GM18511 (cell line): ENCODE data around the gene CBFA2T2.
A peak's percentile ranks its signal among the peaks of the same experiment; 100 is the strongest.
"Not testable (repeated sequence)": the region's sequence is repeated elsewhere in the genome, so short reads cannot be mapped to it uniquely, and the experiment has no call there.

ENCODE experiments used
- ATAC-seq: cut with Tn5 transposase; IDR thresholded peaks from one replicate; pipeline ENCODE4 v1.9.1; 2021; ENCODE audit warnings: mild to moderate bottlenecking, moderate library complexity; ENCODE audit not compliant: unreplicated experiment

Gene CBFA2T2

GRCh38 chr20:33612001-33612400 is 122.1 kb downstream of the CBFA2T2 start:
- no peak for ATAC-seq

GRCh38 chr20:33621717-33622400 is 132.0 kb downstream of the CBFA2T2 start:
- no peak for ATAC-seq

GRCh38 chr20:33622705-33623365 is 132.9 kb downstream of the CBFA2T2 start:
- no peak for ATAC-seq

- ATAC-seq, result no peak
Observed at GRCh38 chr20:33624399-33624798, 134.5 kb downstream of the CBFA2T2 start.

GRCh38 chr20:33626190-33626589 is 136.3 kb downstream of the CBFA2T2 start:
- no peak for ATAC-seq

GRCh38 chr20:33627577-33628216 is 137.8 kb downstream of the CBFA2T2 start:
- no peak for ATAC-seq

- ATAC-seq, result no peak
Observed at GRCh38 chr20:33629533-33629932, 139.6 kb downstream of the CBFA2T2 start.

- no peak for ATAC-seq
Observed at GRCh38 chr20:33629979-33630378, 140.1 kb downstream of the CBFA2T2 start.

- ATAC-seq, result no peak
Observed at GRCh38 chr20:33630507-33630906, 140.6 kb downstream of the CBFA2T2 start.

GRCh38 chr20:33631910-33632309 is 142.0 kb downstream of the CBFA2T2 start:
- ATAC-seq, result not testable (repeated sequence)

- no peak for ATAC-seq
Observed at GRCh38 chr20:33635341-33635740, 145.4 kb downstream of the CBFA2T2 start.

GRCh38 chr20:33636776-33637175 is 146.9 kb downstream of the CBFA2T2 start:
- no peak for ATAC-seq

GRCh38 chr20:33640287-33640686 is 150.4 kb downstream of the CBFA2T2 start:
- no peak for ATAC-seq

GRCh38 chr20:33644313-33645071 is 154.6 kb downstream of the CBFA2T2 start:
- no peak for ATAC-seq

GRCh38 chr20:33645072-33645358 is 155.1 kb downstream of the CBFA2T2 start:
- ATAC-seq, result no peak

- ATAC-seq, result no peak
Observed at GRCh38 chr20:33645396-33645795, 155.5 kb downstream of the CBFA2T2 start.

- no peak for ATAC-seq
Observed at GRCh38 chr20:33646191-33646590, 156.3 kb downstream of the CBFA2T2 start.

GRCh38 chr20:33646959-33647602 is 157.2 kb downstream of the CBFA2T2 start:
- not testable (repeated sequence) for ATAC-seq

GRCh38 chr20:33647603-33648395 is 157.9 kb downstream of the CBFA2T2 start:
- peak; percentile 85 for ATAC-seq

GRCh38 chr20:33648396-33649004 is 158.6 kb downstream of the CBFA2T2 start:
- no peak for ATAC-seq
